Mesendoderm (in vitro differentiated cells): ENCODE results near the gene HOXB9.

Source experiments
- DNase-seq: peaks from one replicate; pipeline ENCODE4 v3.0.0; 2013
- H2AK5ac ChIP-seq: 2 replicates; pipeline ENCODE4 v1.6.1; 2013; ENCODE audit warnings: low read length, inconsistent platforms
- H2BK120ac ChIP-seq: 2 replicates; pipeline ENCODE4 v1.6.1; 2013; ENCODE audit warnings: low read depth, mild to moderate bottlenecking, low read length, moderate library complexity, mixed read lengths
- H2BK15ac ChIP-seq: replicated peaks from 2 replicates; pipeline ENCODE4 v1.6.1; 2013; ENCODE audit warnings: low read depth, mild to moderate bottlenecking, moderate library complexity
- H2BK5ac ChIP-seq: 2 replicates; pipeline ENCODE4 v1.6.1; 2013; ENCODE audit warnings: low read length, inconsistent platforms
- H3K18ac ChIP-seq: 2 replicates; pipeline ENCODE4 v1.6.1; 2013; ENCODE audit warnings: mild to moderate bottlenecking, low read length, mixed read lengths
- H3K23ac ChIP-seq: one replicate; pipeline ENCODE4 v1.6.1; 2013; ENCODE audit warnings: low read length
- H3K27ac ChIP-seq: 2 replicates; pipeline ENCODE4 v1.5.1; 2013; ENCODE audit warnings: low read depth, mild to moderate bottlenecking, inconsistent platforms, low read length, moderate library complexity
- H3K27me3 ChIP-seq: 2 replicates; pipeline ENCODE4 v1.6.1; 2013; ENCODE audit warnings: low read length, control low read depth, mild to moderate bottlenecking, inconsistent platforms; ENCODE audit not compliant: insufficient read depth, poor library complexity
- H3K36me3 ChIP-seq: 2 replicates; pipeline ENCODE4 v1.6.1; 2013; ENCODE audit warnings: low read length, inconsistent platforms; ENCODE audit not compliant: control insufficient read depth, insufficient read depth
- H3K4ac ChIP-seq: one replicate; pipeline ENCODE4 v1.6.1; 2013; ENCODE audit warnings: low read depth, mild to moderate bottlenecking, low read length, moderate library complexity
- H3K4me1 ChIP-seq: 2 replicates; pipeline ENCODE4 v1.6.1; 2013; ENCODE audit warnings: low read depth, low read length, inconsistent platforms; ENCODE audit not compliant: control insufficient read depth
- H3K4me2 ChIP-seq: 2 replicates; pipeline ENCODE4 v1.6.1; 2013; ENCODE audit warnings: low read length
- H3K4me3 ChIP-seq: 2 replicates; pipeline ENCODE4 v1.5.1; 2013; ENCODE audit warnings: mild to moderate bottlenecking, low read length
- H3K56ac ChIP-seq: one replicate; pipeline ENCODE4 v1.6.1; 2013; ENCODE audit warnings: low read length
- H3K79me1 ChIP-seq: 2 replicates; pipeline ENCODE4 v1.6.1; 2013; ENCODE audit warnings: low read length, inconsistent platforms
- H3K79me2 ChIP-seq: 2 replicates; pipeline ENCODE4 v1.6.1; 2013; ENCODE audit warnings: mild to moderate bottlenecking, low read length; ENCODE audit not compliant: control insufficient read depth, insufficient read depth
- H3K9ac ChIP-seq: 2 replicates; pipeline ENCODE4 v1.6.1; 2013; ENCODE audit warnings: low read length, inconsistent platforms
- H4K5ac ChIP-seq: one replicate; pipeline ENCODE4 v1.6.1; 2013; ENCODE audit warnings: low read length
- H4K8ac ChIP-seq: one replicate; pipeline ENCODE4 v1.6.1; 2013; ENCODE audit warnings: low read depth, mild to moderate bottlenecking, control low read depth, low read length, moderate library complexity
- WGBS: extraction: QIAGEN DNeasy Blood & Tissue Kit; methylation state at CpG from one replicate; pipeline ENCODE4 v1.1.7; 2013; ENCODE audit warnings: low lambda C conversion rate, missing lambda C conversion rate; ENCODE audit not compliant: insufficient coverage; ENCODE audit errors: extremely low coverage; 5-methylcytosine and 5-hydroxymethylcytosine counted together

Gene HOXB9

GRCh38 chr17:48641541-48642058 is 15.4 kb upstream of the HOXB9 start:
- Histone ChIP-seq H3K4me1 (peaks cover 6% of the 10 kb centered on the region), H4K8ac (no peak overlapping the region)
- WGBS: no CpG with 5 or more reads among the region's 29 CpGs

DNA sequence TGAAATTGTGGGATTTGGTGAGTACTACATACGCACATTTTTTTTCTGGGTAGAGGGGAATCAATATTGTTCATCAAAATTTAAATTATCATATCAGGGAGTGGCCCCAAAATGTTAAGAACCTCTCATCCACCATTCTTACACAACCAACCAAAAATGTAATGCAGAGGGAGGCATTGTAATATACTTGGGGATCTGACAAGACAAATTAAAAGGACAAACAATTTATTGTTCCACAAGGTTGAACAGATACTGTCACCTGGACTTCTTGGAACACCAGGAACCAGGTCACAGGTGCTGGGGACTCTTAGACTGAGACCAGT is 14.7 kb upstream of the HOXB9 start:
- no peak overlapping the region for H4K8ac ChIP-seq
- no peak overlapping the region for H3K27ac ChIP-seq
- H3K4me2 ChIP-seq: no peak overlapping the region
- H3K79me2 ChIP-seq: peaks cover 1% of the 10 kb centered on the region
- H3K9ac ChIP-seq: no peak overlapping the region
- H2BK120ac ChIP-seq: no peak overlapping the region
- H2BK5ac ChIP-seq: no peak overlapping the region
- no CpG with 5 or more reads among the region's 1 CpG for WGBS
- DNase-seq: no peak
- no peak overlapping the region for H2BK15ac ChIP-seq
- no peak overlapping the region for H4K5ac ChIP-seq
- H3K27me3 ChIP-seq: peaks cover 82% of the 10 kb centered on the region
- H3K4me1 ChIP-seq: peaks cover 6% of the 10 kb centered on the region
- H3K18ac ChIP-seq: no peak overlapping the region
- H3K56ac ChIP-seq: no peak overlapping the region
- H3K79me1 ChIP-seq: no peaks in the 10 kb centered on the region
- no peaks in the 10 kb centered on the region for H3K36me3 ChIP-seq
- H2AK5ac ChIP-seq: no peak overlapping the region
- no peak overlapping the region for H3K4ac ChIP-seq
- H3K4me3 ChIP-seq: no peak overlapping the region
- H3K23ac ChIP-seq: no peak overlapping the region

More at GRCh38 chr17:48641541-48642058, 15.4 kb upstream of the HOXB9 start:
- H2BK120ac ChIP-seq: no peak overlapping the region
- no peak overlapping the region for H3K4me3 ChIP-seq
- H3K4me2 ChIP-seq: peak overlapping the region; percentile 45
- H3K79me2 ChIP-seq: peaks cover 1% of the 10 kb centered on the region
- H3K23ac ChIP-seq: peak overlapping the region; percentile 20
- H3K79me1 ChIP-seq: no peaks in the 10 kb centered on the region
- H2BK5ac ChIP-seq: no peak overlapping the region
- H3K9ac ChIP-seq: peak overlapping the region; percentile 55
- H4K5ac ChIP-seq: no peak overlapping the region
- DNase-seq: no peak
- no peak overlapping the region for H3K18ac ChIP-seq
- H3K27ac ChIP-seq: no peak overlapping the region
- no peak overlapping the region for H2BK15ac ChIP-seq
- H2AK5ac ChIP-seq: no peak overlapping the region
- no peaks in the 10 kb centered on the region for H3K36me3 ChIP-seq
- peak overlapping the region; percentile 52 for H3K56ac ChIP-seq
- no peak overlapping the region for H3K4ac ChIP-seq
- peaks cover 79% of the 10 kb centered on the region for H3K27me3 ChIP-seq

- H3K4me1 ChIP-seq: peaks cover 6% of the 10 kb centered on the region
- no peak overlapping the region for H2AK5ac ChIP-seq
- H3K79me2 ChIP-seq: peaks cover 1% of the 10 kb centered on the region
- H4K8ac ChIP-seq: no peak overlapping the region
- no peak overlapping the region for H3K9ac ChIP-seq
- no peak overlapping the region for H3K18ac ChIP-seq
- H3K4me2 ChIP-seq: no peak overlapping the region
- DNase-seq: no peak
- H4K5ac ChIP-seq: no peak overlapping the region
- no peak overlapping the region for H2BK120ac ChIP-seq
- no peaks in the 10 kb centered on the region for H3K36me3 ChIP-seq
- no peak overlapping the region for H3K27ac ChIP-seq
- H3K79me1 ChIP-seq: no peaks in the 10 kb centered on the region
- no peak overlapping the region for H2BK5ac ChIP-seq
- no CpG with 5 or more reads among the region's 6 CpGs for WGBS
- H2BK15ac ChIP-seq: no peak overlapping the region
- H3K4ac ChIP-seq: no peak overlapping the region
- no peak overlapping the region for H3K56ac ChIP-seq
- H3K4me3 ChIP-seq: no peak overlapping the region
- no peak overlapping the region for H3K23ac ChIP-seq
- peaks cover 82% of the 10 kb centered on the region for H3K27me3 ChIP-seq
These were observed 14.1 kb upstream of the HOXB9 start for GRCh38 chr17:48639982-48640857.

GRCh38 chr17:48639136-48639535 is 13.0 kb upstream of the HOXB9 start:
- H2BK120ac ChIP-seq: no peak overlapping the region
- no peaks in the 10 kb centered on the region for H3K79me1 ChIP-seq
- H3K4me2 ChIP-seq: no peak overlapping the region
- H4K8ac ChIP-seq: no peak overlapping the region
- no peak overlapping the region for H3K9ac ChIP-seq
- H3K27me3 ChIP-seq: peaks cover 83% of the 10 kb centered on the region
- no peak overlapping the region for H3K56ac ChIP-seq
- no peak overlapping the region for H3K4me3 ChIP-seq
- H2AK5ac ChIP-seq: no peak overlapping the region
- peaks cover 3% of the 10 kb centered on the region for H3K4me1 ChIP-seq
- H2BK15ac ChIP-seq: no peak overlapping the region
- H3K23ac ChIP-seq: no peak overlapping the region
- H2BK5ac ChIP-seq: no peak overlapping the region
- H3K27ac ChIP-seq: no peak overlapping the region
- H3K18ac ChIP-seq: no peak overlapping the region
- H3K79me2 ChIP-seq: no peaks in the 10 kb centered on the region
- no peaks in the 10 kb centered on the region for H3K36me3 ChIP-seq
- WGBS: no CpG with 5 or more reads among the region's 5 CpGs
- no peak for DNase-seq
- no peak overlapping the region for H4K5ac ChIP-seq
- no peak overlapping the region for H3K4ac ChIP-seq

GRCh38 chr17:48637323-48638260 is 11.4 kb upstream of the HOXB9 start:
- peaks cover 3% of the 10 kb centered on the region for H3K4me1 ChIP-seq
- no peak overlapping the region for H3K4me3 ChIP-seq
- H2BK120ac ChIP-seq: no peak overlapping the region
- H2BK15ac ChIP-seq: no peak overlapping the region
- H3K9ac ChIP-seq: no peak overlapping the region
- no peaks in the 10 kb centered on the region for H3K79me1 ChIP-seq
- H3K56ac ChIP-seq: no peak overlapping the region
- H2AK5ac ChIP-seq: no peak overlapping the region
- no peaks in the 10 kb centered on the region for H3K79me2 ChIP-seq
- no peak overlapping the region for H4K8ac ChIP-seq
- no peak overlapping the region for H2BK5ac ChIP-seq
- H4K5ac ChIP-seq: no peak overlapping the region
- no peak overlapping the region for H3K23ac ChIP-seq
- no peaks in the 10 kb centered on the region for H3K36me3 ChIP-seq
- no CpG with 5 or more reads among the region's 18 CpGs for WGBS
- H3K27ac ChIP-seq: no peak overlapping the region
- peaks cover 84% of the 10 kb centered on the region for H3K27me3 ChIP-seq
- H3K4me2 ChIP-seq: no peak overlapping the region
- H3K4ac ChIP-seq: no peak overlapping the region
- no peak overlapping the region for H3K18ac ChIP-seq
- DNase-seq: no peak
